ENCODE measurements around the gene CREB3L1.

GRCh38 chr11:46351606-46352005, 74.1 kb downstream of the CREB3L1 start:
- TF ChIP-seq POLR2AphosphoS5 (IDR thresholded peaks at IDR 0.05; ENCODE audit: low read depth), result no peak
- TF ChIP-seq REST (IDR thresholded peaks at IDR 0.05; ENCODE audit: unreplicated experiment), result no peak
- TF ChIP-seq CTCF (conservative IDR thresholded peaks at IDR 0.05; ENCODE audit: low read depth in 2 of 2), result no peak
- TF ChIP-seq EZH2phosphoT487 (IDR thresholded peaks at IDR 0.05; ENCODE audit: unreplicated experiment), result no peak
- TF ChIP-seq EZH2 (IDR thresholded peaks at IDR 0.05; ENCODE audit: low read depth, unreplicated experiment), result no peak
- no peak for TF ChIP-seq STAT1 (IDR thresholded peaks at IDR 0.05; ENCODE audit: unreplicated experiment)

Data from GM23338 (cell line).